GM12878 (cell line): ENCODE data around the gene VPS33B. TPM values are rescaled to one million over a fixed set of nuclear protein-coding genes. Genes with fewer than 3 reads are reported as not detected.

Experiments
- ATAC-seq: fragments of 200-7000 bp; cut with Tn5 transposase; 3 replicates; pipeline ENCODE4 v1.9.1; 2020; ENCODE audit warnings: mild to moderate bottlenecking, moderate library complexity
- BruUV-seq: library from RNA; stranded (reverse); fragments of 400-500 nt; replicated peaks from 2 replicates; lab custom pipeline; 2021; lab: Mats Ljungman, UMichigan
- CTCF ChIA-PET: fragments of 300-600 bp; sonication (Branson Sonifier 250); formaldehyde crosslinking; extraction: SDS; loops from one replicate; lab custom pipeline; 2021; ENCODE audit warnings: inconsistent platforms; lab: Yijun Ruan, JAX
- POLR2A ChIA-PET: fragments of 350-600 bp; formaldehyde crosslinking; extraction: SDS; loops from one replicate; lab custom pipeline; 2021; ENCODE audit warnings: inconsistent platforms; lab: Charles Lee
- RAD21 ChIA-PET: fragments of 300-600 bp; sonication (Branson Sonifier 250); formaldehyde crosslinking; loops from one replicate; lab custom pipeline; 2023; ENCODE audit warnings: antibody characterized with exemption; ENCODE audit not compliant: unreplicated experiment; lab: Charles Lee
- SMC1A ChIA-PET: fragments of 300-600 bp; sonication (Branson Sonifier 250); formaldehyde crosslinking; loops from one replicate; lab custom pipeline; 2023; ENCODE audit not compliant: unreplicated experiment, uncharacterized antibody; lab: Charles Lee
- DNase-seq: peaks from one replicate; pipeline ENCODE4 v3.0.0-alpha.2; 2011; ENCODE audit warnings: low read depth, low spot score
- FAIRE-seq: peaks from 3 replicates; lab custom pipeline; 2011; peaks lifted over from hg19 to GRCh38; lab: Jason Lieb, UNC
- H2AFZ ChIP-seq: 2 replicates; pipeline ENCODE4 v1.6.0; 2011; ENCODE audit warnings: low read depth, low read length, control low read depth; ENCODE audit not compliant: control insufficient read depth
- H3K27ac ChIP-seq: 2 replicates; pipeline ENCODE4 v1.5.1; 2011; ENCODE audit warnings: control low read depth; ENCODE audit not compliant: control insufficient read depth, insufficient read depth
- H3K27me3 ChIP-seq, 2 experiments: replicated peaks in 1 of 2; 2 replicates each; pipeline versions ENCODE4 v1.6.0 to v1.6.1; 2011; ENCODE audit warnings: low read length in 1 of 2; ENCODE audit not compliant: control insufficient read depth in 2 of 2, insufficient read depth in 2 of 2
- H3K36me3 ChIP-seq, 2 experiments: 2 replicates each; pipeline ENCODE4 v1.5.1; 2011; ENCODE audit warnings: low read length in 1 of 2; ENCODE audit not compliant: control insufficient read depth in 2 of 2, insufficient read depth in 2 of 2
- H3K4me1 ChIP-seq: 2 replicates; pipeline ENCODE4 v1.6.1; 2011; ENCODE audit warnings: mild to moderate bottlenecking, low read length, moderate library complexity, mixed read lengths; ENCODE audit not compliant: control insufficient read depth, insufficient read depth
- H3K4me2 ChIP-seq: 2 replicates; pipeline ENCODE4 v1.6.0; 2011; ENCODE audit warnings: control low read depth; ENCODE audit not compliant: control insufficient read depth, insufficient read depth
- H3K4me3 ChIP-seq: fragments of 200-600 bp; sonication (generic); 2 replicates; pipeline ENCODE4 v1.5.1; 2016
- H3K79me2 ChIP-seq: 2 replicates; pipeline ENCODE4 v1.6.0; 2011; ENCODE audit warnings: low read length; ENCODE audit not compliant: control insufficient read depth, insufficient read depth
- H3K9ac ChIP-seq: 2 replicates; pipeline ENCODE4 v1.8.0; 2011; ENCODE audit warnings: low read length, control low read depth, mixed read lengths; ENCODE audit not compliant: control insufficient read depth, insufficient read depth
- H3K9me3 ChIP-seq: replicated peaks from 3 replicates; pipeline ENCODE4 v1.5.1; 2011; ENCODE audit warnings: mild to moderate bottlenecking, low read length; ENCODE audit not compliant: control insufficient read depth, insufficient read depth
- H4K20me1 ChIP-seq: 2 replicates; pipeline ENCODE4 v1.6.0; 2011; ENCODE audit not compliant: control insufficient read depth, insufficient read depth
- CBX3 ChIP-seq: fragments of 200-600 bp; sonication (generic); IDR thresholded peaks from 2 replicates; pipeline ENCODE4 v1.6.1; 2016; ENCODE audit warnings: low read depth, borderline replicate concordance
- CHD2 ChIP-seq: IDR thresholded peaks from 2 replicates; pipeline ENCODE4 v1.6.1; 2011; ENCODE audit warnings: low read depth, low read length, improper control_type of control experiment, borderline replicate concordance
- CREB1 ChIP-seq: IDR thresholded peaks from 2 replicates; pipeline ENCODE4 v1.6.1; 2012; ENCODE audit warnings: low read depth, mild to moderate bottlenecking, inconsistent platforms
- KAT2A ChIP-seq: conservative IDR thresholded peaks from 2 replicates; pipeline ENCODE4 v1.6.1; 2011; ENCODE audit warnings: low read depth, low read length; ENCODE audit not compliant: control insufficient read depth
- KDM1A ChIP-seq: fragments of 200-600 bp; sonication (generic); IDR thresholded peaks from 2 replicates; pipeline ENCODE4 v1.6.1; 2016; ENCODE audit warnings: borderline replicate concordance
- NBN ChIP-seq: fragments of 450-650 bp; IDR thresholded peaks from 2 replicates; pipeline ENCODE4 v1.6.1; 2016
- NR2C2 ChIP-seq: IDR thresholded peaks from 2 replicates; pipeline ENCODE4 v1.6.1; 2011; ENCODE audit warnings: borderline replicate concordance, low read depth; ENCODE audit not compliant: control insufficient read depth, insufficient read length
- POLR2AphosphoS2 ChIP-seq: IDR thresholded peaks from 2 replicates; pipeline ENCODE4 v1.6.1; 2011; ENCODE audit warnings: low read depth, mild to moderate bottlenecking, low read length, improper control_type of control experiment, moderate library complexity
- SIN3A ChIP-seq: IDR thresholded peaks from 2 replicates; pipeline ENCODE4 v1.6.1; 2012; ENCODE audit warnings: low read depth, low read length, improper control_type of control experiment
- SMC3 ChIP-seq: IDR thresholded peaks from 2 replicates; pipeline ENCODE4 v1.6.1; 2011; ENCODE audit warnings: low read length, improper control_type of control experiment, borderline replicate concordance
- ZNF207 ChIP-seq: fragments of 450-650 bp; IDR thresholded peaks from 2 replicates; pipeline ENCODE4 v1.6.1; 2014; ENCODE audit warnings: antibody characterized with exemption, mild to moderate bottlenecking, borderline replicate concordance
- ZNF622 ChIP-seq: fragments of 450-650 bp; IDR thresholded peaks from 2 replicates; pipeline ENCODE4 v1.6.1; 2017; ENCODE audit warnings: mild to moderate bottlenecking, inconsistent platforms
- WGBS: methylation state at CpG from one replicate; pipeline ENCODE4 v1.1.6; 2016; ENCODE audit warnings: low lambda C conversion rate; ENCODE audit not compliant: insufficient replicate concordance, insufficient coverage; ENCODE audit errors: missing lambda C conversion rate; 5-methylcytosine and 5-hydroxymethylcytosine counted together
- in situ Hi-C: fragments of 300-500 bp; cut with MboI; formaldehyde crosslinking; loops from 9 replicates; pipeline ENCODE4 v1.14.3; 2018; ENCODE audit warnings: mixed read lengths
- intact Hi-C: fragments of 100-400 bp; cut with micrococcal nuclease; formaldehyde crosslinking; loops from one replicate; pipeline ENCODE4 v1.14.2; 2022; ENCODE audit not compliant: unreplicated experiment
- polyA plus RNA-seq, 11 experiments: library from polyadenylated mRNA; depleted of rRNA in 4 of 11; unstranded in 6 of 11; stranded (reverse) in 5 of 11; fragments of >200 nt; fragmentation: Nextera tagmentation in 4 of 11; fragmentation: Illumina TruSeq in 1 of 11; extraction: Ambion mirVana in 4 of 11; extraction: Trizol in 1 of 11; gene quantifications; 1 replicate in 1 of 11; 2 replicates in 10 of 11; pipeline versions ENCODE4 v1.2.1 to v1.2.3, GENCODE V29; 2011 to 2016; ENCODE audit warnings: inconsistent platforms in 2 of 11, missing spikeins in 2 of 11, low read depth in 1 of 11
- total RNA-seq, 4 experiments: library from RNA; depleted of rRNA in 3 of 4; stranded (reverse); fragments of >200 nt in 3 of 4; fragmentation: Illumina TruSeq in 1 of 4; extraction: Trizol in 1 of 4; gene quantifications; 2 replicates each; pipeline versions ENCODE4 v1.2.1 to v1.2.3, GENCODE V29; 2013 to 2021
- TF ChIP-seq, protein P1 (sequence below): fragments of 450-650 bp; IDR thresholded peaks from 2 replicates; pipeline ENCODE4 v1.6.1; 2016; ENCODE audit warnings: mild to moderate bottlenecking, moderate library complexity, borderline replicate concordance

Gene VPS33B
- total and polyA plus RNA-seq, 10 of the 15 experiments (the other 5 are each of a cell fraction or from before 2014, with no cell fraction given) = 11.4 to 21.5 (median 15.2) TPM

- Histone ChIP-seq H3K79me2 (no peaks in the 10 kb centered on the region), H3K4me3 (no peak overlapping the region), H3K4me1 (no peaks in the 10 kb centered on the region), H4K20me1 (no peaks in the 10 kb centered on the region), H3K9ac (no peak overlapping the region), H3K9me3 (no peaks in the 10 kb centered on the region), H3K4me2 (no peak overlapping the region), H3K27ac (no peak overlapping the region), H3K36me3 (no peaks in the 10 kb centered on the region), H2AFZ (no peak overlapping the region), H3K27me3 (no peaks in the 10 kb centered on the region; a peak in 1 of 4 replicates)
- DNase-seq = no peak
- 51% methylated on average over 4 of the region's 4 CpGs for WGBS
- ChIA-PET POLR2A (no interaction called here), CTCF (interaction anchor here (0.6 to 1.8 kb wide), 2 partner anchors 11 to 175 kb away, joined by 3 to 5 read pairs; no protein-coding TSS in a partner anchor), SMC1A (no interaction called here), RAD21 (no interaction called here)
- in situ Hi-C loops = no loop called here
- no peak for TF ChIP-seq SIN3A
- no peak for TF ChIP-seq SMC3
- no peak for TF ChIP-seq NBN
- TF ChIP-seq ZNF622 = no peak
- no peak for TF ChIP-seq NR2C2
- no peak for TF ChIP-seq CREB1
- TF ChIP-seq KDM1A = no peak
- no peak for TF ChIP-seq KAT2A
- no peak for TF ChIP-seq POLR2AphosphoS2
- no peak for TF ChIP-seq CHD2
- TF ChIP-seq, protein P1, sequence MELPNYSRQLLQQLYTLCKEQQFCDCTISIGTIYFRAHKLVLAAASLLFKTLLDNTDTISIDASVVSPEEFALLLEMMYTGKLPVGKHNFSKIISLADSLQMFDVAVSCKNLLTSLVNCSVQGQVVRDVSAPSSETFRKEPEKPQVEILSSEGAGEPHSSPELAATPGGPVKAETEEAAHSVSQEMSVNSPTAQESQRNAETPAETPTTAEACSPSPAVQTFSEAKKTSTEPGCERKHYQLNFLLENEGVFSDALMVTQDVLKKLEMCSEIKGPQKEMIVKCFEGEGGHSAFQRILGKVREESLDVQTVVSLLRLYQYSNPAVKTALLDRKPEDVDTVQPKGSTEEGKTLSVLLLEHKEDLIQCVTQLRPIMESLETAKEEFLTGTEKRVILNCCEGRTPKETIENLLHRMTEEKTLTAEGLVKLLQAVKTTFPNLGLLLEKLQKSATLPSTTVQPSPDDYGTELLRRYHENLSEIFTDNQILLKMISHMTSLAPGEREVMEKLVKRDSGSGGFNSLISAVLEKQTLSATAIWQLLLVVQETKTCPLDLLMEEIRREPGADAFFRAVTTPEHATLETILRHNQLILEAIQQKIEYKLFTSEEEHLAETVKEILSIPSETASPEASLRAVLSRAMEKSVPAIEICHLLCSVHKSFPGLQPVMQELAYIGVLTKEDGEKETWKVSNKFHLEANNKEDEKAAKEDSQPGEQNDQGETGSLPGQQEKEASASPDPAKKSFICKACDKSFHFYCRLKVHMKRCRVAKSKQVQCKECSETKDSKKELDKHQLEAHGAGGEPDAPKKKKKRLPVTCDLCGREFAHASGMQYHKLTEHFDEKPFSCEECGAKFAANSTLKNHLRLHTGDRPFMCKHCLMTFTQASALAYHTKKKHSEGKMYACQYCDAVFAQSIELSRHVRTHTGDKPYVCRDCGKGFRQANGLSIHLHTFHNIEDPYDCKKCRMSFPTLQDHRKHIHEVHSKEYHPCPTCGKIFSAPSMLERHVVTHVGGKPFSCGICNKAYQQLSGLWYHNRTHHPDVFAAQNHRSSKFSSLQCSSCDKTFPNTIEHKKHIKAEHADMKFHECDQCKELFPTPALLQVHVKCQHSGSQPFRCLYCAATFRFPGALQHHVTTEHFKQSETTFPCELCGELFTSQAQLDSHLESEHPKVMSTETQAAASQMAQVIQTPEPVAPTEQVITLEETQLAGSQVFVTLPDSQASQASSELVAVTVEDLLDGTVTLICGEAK = no peak
- TF ChIP-seq CBX3 = no peak
- no peak for TF ChIP-seq ZNF207
- intact Hi-C loops = no loop called here
- no peak for ATAC-seq
- BruUV-seq = no TSS peak
- no peak for FAIRE-seq
Observed at GRCh38 chr15:91072161-91072560, 49.8 kb upstream of the VPS33B start.
